ENCODE measurements around the gene DTNB. TPM values are rescaled to one million over a fixed set of nuclear protein-coding genes. Genes with fewer than 3 reads are reported as not detected.

DTNB gene
- total and polyA plus RNA-seq, 2 of the 4 experiments (the other 2 are of a cell fraction) = 3.8 to 5.3 TPM

- WGBS, 2 experiments (ENCODE audit: extremely low coverage in 2 of 2, insufficient read length in 1 of 2) = 90% methylated on average over 9 of the region's 10 CpGs; no CpG with 5 or more reads in 1 of the 2 experiments
- Histone ChIP-seq H3K23ac (ENCODE audit: low read depth, low read length) (no peak overlapping the region), H3K27ac (ENCODE audit: insufficient read depth, low read length) (no peak overlapping the region), H2BK120ac (ENCODE audit: low read depth, low read length) (no peak overlapping the region), H2AFZ (replicated peaks; ENCODE audit: low read length, poor library complexity) (no peak overlapping the region), H4K5ac (ENCODE audit: low read depth, low read length) (no peak overlapping the region), H4K91ac (ENCODE audit: insufficient read depth, low read depth, low read length) (no peak overlapping the region), H3K27me3 (ENCODE audit: control insufficient read depth, insufficient read depth, low read length) (no peaks in the 10 kb centered on the region), H2AK9ac (replicated peaks; ENCODE audit: low read depth, low read length, poor library complexity) (no peak overlapping the region), H3K36me3 (ENCODE audit: control insufficient read depth, insufficient read depth, low read length) (no peaks in the 10 kb centered on the region), H3K4me2 (ENCODE audit: low read depth, low read length) (no peak overlapping the region), H3K9me3 (ENCODE audit: control insufficient read depth, insufficient read depth, low read length) (no peaks in the 10 kb centered on the region), H3K56ac (ENCODE audit: extremely low read depth, insufficient read depth, low read length) (no peak overlapping the region), H3K9ac (ENCODE audit: low read depth, low read length) (no peak overlapping the region), H2BK20ac (ENCODE audit: low read depth, low read length) (no peak overlapping the region), H3K79me1 (ENCODE audit: low read depth in 1 of 2, low read length in 2 of 2) (no peaks in the 10 kb centered on the region), H2BK15ac (ENCODE audit: low read depth, low read length) (no peak overlapping the region), H3K18ac (ENCODE audit: low read depth, low read length) (no peak overlapping the region), H3K9me1 (ENCODE audit: insufficient read depth, low read length) (no peaks in the 10 kb centered on the region), H3K4me1 (ENCODE audit: control insufficient read depth, insufficient read depth, low read length) (no peaks in the 10 kb centered on the region; the same call in 1 of the 2 replicates), H4K8ac (ENCODE audit: low read depth in 2 of 2, low read length in 2 of 2) (no peak overlapping the region), H3K14ac (replicated peaks; ENCODE audit: low read depth, low read length) (no peak overlapping the region), H2BK5ac (ENCODE audit: low read depth, low read length, poor library complexity, severe bottlenecking) (no peak overlapping the region), H4K20me1 (ENCODE audit: insufficient read depth, low read length) (no peaks in the 10 kb centered on the region), H2AK5ac (ENCODE audit: low read depth, low read length) (no peak overlapping the region), H3K4me3 (ENCODE audit: insufficient read depth, low read depth, low read length) (no peak overlapping the region), H3K4ac (ENCODE audit: low read depth, low read length) (no peak overlapping the region)
- no peak for ATAC-seq (ENCODE audit: low read depth)
- intact Hi-C loops (cut with micrococcal nuclease) (no loop called here), dilution Hi-C loops (cut with HindIII; ENCODE audit: low sequenced_read_pairs, unreplicated experiment) (no loop called here), in situ Hi-C loops (cut with MboI; ENCODE audit: low sequenced_read_pairs) (no loop called here)
- DNase-seq = no peak
- no peak for TF ChIP-seq POLR2A (IDR thresholded peaks at IDR 0.05; ENCODE audit: low read depth, low read length)
- TF ChIP-seq MAZ (IDR thresholded peaks at IDR 0.05; ENCODE audit: borderline replicate concordance, low read depth, low read length) = no peak
- no peak for TF ChIP-seq SMC3 (IDR thresholded peaks at IDR 0.05; ENCODE audit: low read depth, low read length)
- no peak for TF ChIP-seq MXI1 (IDR thresholded peaks at IDR 0.05; ENCODE audit: borderline replicate concordance, low read depth, low read length)
- TF ChIP-seq NFE2L2 (IDR thresholded peaks at IDR 0.05; ENCODE audit: low read depth, low read length) = no peak
- no peak for TF ChIP-seq CEBPB (IDR thresholded peaks at IDR 0.05; ENCODE audit: low read depth, low read length)
- no peak for TF ChIP-seq RAD21 (IDR thresholded peaks at IDR 0.05; ENCODE audit: low read length)
- no peak for TF ChIP-seq RFX5 (IDR thresholded peaks at IDR 0.05; ENCODE audit: low read depth, low read length)
- no peak for TF ChIP-seq BHLHE40 (IDR thresholded peaks at IDR 0.05; ENCODE audit: low read depth, low read length)
- no peak for TF ChIP-seq USF2 (IDR thresholded peaks at IDR 0.05; ENCODE audit: low read depth, low read length)
- TF ChIP-seq CHD1 (IDR thresholded peaks at IDR 0.05; ENCODE audit: low read depth, low read length) = no peak
- TF ChIP-seq RCOR1 (IDR thresholded peaks at IDR 0.05; ENCODE audit: insufficient replicate concordance, low read length) = no peak
- TF ChIP-seq MAFK (IDR thresholded peaks at IDR 0.05; ENCODE audit: low read depth, low read length) = no peak
- TF ChIP-seq CTCF (conservative IDR thresholded peaks at IDR 0.05; ENCODE audit: low read depth, low read length) = no peak
- ChIA-PET CTCF (no interaction called here), POLR2A (ENCODE audit: unreplicated experiment) (no interaction called here)
- BruUV-seq (replicated peaks) = no TSS peak
Observed at GRCh38 chr2:25543939-25544338, 129.4 kb downstream of the DTNB start.
